GM18870 (cell line): ENCODE measurements around the gene APBA1.
"Not testable (repeated sequence)": the region's sequence is repeated elsewhere in the genome, so short reads cannot be mapped to it uniquely, and the experiment has no call there.

Experiments used
- ATAC-seq: cut with Tn5 transposase; IDR thresholded peaks from one replicate; pipeline ENCODE4 v1.9.1; 2021; ENCODE audit warnings: moderate library complexity; ENCODE audit not compliant: unreplicated experiment

The APBA1 gene

DNA sequence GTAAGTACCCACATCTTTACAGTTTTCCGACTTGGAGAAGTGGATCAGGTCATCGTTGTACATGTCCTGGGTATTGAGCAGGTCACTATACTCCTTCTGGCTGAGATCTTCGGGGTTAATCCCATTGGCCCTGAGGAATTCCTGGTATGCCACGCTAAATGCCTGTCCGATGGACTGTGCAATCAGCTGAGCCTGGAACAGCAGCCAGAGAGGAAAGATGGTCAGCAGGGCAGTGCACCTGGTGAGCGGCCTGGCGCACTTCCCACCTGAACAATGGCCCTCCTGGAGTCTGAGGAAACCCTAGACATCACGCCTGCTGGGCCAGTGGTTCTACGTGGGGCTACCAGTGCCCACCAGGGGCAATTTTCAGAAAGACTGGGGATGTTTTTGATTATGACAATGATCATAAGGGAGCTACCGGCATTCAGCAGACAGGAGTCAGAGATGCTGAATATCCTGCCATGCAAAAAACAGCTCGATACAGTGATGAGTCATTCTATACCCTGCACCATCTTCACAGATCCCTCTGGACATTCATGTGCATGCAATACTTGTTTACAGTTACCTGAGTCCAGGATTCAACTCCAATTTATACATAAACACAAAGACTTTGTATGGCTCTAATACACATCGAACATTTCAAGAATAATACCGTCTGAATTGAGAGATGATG, 219.9 kb downstream of the APBA1 start:
- ATAC-seq, result no peak

DNA sequence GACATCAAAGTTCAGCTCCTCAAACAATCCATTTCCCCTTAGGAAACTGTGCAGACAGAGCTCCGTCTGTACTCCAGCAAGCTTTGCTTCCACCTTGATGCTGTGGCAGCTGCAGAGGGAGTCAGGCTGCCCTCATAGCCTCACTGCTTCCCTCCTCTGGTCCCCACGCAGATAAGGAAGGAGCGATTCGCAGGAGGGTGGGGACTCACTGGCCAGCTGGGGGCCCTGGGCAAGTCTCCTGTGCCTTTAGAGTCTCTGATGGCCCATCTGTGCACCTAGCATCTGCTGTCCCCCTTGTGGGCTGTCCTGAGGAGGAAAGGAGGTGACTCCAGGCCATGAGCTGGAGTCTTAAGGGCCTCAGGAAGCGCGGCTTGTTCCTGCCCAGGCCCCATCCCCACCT, 225.7 kb downstream of the APBA1 start:
- no peak for ATAC-seq

DNA sequence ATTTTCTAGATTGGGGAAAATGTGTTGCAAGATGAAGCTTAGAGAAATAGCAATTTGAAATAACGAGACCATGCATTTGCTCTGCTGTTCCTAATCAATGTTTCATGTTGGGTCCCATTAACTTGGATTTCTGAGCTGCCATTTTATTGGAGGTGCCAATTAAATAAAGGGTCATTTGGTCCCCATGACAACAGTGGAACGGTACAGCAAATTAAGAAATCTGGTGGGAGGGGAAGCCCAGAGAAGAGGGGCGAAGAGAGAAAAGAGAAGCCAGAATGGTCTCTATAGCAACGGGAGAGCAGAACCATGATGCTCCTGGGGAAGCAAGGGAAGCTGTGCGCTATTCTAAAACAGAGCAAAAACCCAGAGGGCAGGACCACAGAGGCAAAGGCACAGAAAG, 226.9 kb downstream of the APBA1 start:
- no peak for ATAC-seq

- ATAC-seq, result no peak
Measured at GRCh38 chr9:69444791-69445190, 227.4 kb downstream of the APBA1 start.

DNA sequence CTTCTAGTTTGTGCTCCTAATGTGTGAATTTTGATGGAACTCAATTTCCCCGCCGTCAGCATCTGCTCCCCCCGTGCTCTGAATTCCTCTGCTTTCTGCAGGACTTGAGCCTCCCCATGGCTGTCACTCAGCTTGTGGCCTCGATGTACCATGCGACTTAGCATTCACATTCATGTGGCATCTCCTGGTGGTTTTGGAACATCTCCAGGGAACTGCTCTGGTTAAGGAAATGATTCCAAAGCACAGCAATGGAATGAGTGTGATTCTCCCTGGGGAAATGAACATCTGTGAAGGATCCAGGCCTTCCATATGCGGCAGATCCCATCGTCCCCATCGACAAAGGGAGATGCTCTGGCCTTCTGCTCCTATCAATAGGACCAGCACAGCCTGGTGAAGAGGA, 228.2 kb downstream of the APBA1 start:
- ATAC-seq, result no peak

DNA sequence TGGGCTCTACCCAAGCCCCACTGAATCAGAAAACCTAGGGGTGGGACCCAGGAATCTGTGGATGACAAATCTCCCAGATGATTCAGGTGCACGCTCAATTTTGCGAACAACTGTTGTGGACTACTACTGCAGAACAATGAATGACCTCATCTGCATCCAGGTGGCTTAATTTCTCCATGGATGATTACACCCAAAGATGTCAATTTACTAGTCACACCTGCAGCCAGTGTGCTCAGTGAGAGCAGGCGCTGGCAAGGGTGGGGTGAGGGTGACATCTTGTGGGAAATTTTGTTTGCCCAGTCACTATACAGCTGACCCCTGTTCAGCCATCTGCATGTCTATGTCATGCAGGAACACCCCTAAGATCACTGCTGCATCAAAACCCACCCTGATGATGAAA, 229.0 kb downstream of the APBA1 start:
- no peak for ATAC-seq

DNA sequence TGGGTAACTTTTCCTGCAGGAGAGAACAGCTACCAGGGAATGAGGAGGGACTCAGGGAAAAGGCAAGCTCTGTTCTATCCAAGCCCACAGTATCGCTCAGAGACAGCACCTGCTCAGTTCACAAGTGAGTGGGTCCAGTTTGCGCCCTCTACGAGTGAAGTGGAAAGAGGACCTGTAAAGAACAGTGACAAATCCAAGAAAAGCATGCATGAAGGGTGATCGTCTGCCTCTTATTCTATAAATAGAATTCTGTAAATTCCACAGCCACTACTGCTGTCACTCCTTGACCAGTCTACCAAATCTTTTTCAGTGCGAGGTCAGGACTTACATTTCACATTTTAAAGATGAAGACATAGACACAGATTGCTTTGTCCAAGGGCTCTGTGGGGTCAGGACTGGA, 229.7 kb downstream of the APBA1 start:
- no peak for ATAC-seq

DNA sequence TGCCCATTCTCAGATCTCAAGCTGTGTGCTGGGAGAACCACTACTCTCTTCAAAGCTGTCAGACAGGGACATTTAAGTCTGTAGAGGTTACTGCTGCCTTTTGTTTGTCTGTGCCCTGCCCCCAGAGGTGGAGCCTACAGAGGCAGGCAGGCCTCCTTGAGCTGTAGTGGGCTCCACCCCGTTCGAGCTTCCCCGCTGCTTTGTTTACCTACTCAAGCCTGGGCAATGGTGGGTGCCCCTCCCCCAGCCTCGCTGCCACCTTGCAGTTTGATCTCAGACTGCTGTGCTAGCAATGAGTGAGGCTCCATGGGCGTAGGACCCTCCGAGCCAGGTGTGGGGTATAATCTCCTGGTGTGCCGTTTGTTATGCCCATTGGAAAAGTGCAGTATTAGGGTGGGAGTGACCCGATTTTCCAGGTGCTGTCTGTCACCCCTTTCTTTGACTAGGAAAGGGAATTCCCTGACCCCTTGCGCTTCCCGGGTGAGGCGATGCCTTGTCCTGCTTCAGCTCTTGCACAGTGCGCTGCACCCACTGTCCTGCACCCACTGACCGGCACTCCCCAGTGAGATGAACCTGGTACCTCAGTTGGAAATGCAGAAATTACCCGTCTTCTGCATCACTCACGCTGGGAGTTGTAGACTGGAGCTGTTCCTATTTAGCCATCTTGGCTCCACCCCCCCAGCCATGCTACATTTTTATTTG, 231.8 kb downstream of the APBA1 start:
- ATAC-seq, result not testable (repeated sequence)

- ATAC-seq, result not testable (repeated sequence)
Measured at GRCh38 chr9:69439654-69440053, 232.5 kb downstream of the APBA1 start.

DNA sequence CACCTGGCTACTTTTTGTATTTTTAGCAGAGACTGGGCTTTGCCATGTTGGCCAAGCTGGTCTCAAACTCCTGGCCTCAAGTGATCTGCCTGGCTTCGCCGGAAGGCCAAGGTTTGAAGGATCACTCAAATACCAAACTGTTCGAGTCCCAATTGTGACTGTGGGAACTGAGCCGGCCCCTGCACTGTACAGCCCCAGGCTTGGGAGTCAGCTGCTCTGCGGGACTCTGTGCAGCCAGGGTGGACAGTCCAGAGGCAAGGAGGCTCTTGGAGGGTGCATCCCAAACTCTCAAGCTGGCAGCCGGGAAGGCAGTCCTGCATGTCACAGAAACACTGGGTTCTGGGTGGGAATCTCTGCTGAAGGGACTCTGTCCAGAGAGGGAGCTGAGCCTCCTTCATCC, 238.2 kb downstream of the APBA1 start:
- ATAC-seq, result no peak

DNA sequence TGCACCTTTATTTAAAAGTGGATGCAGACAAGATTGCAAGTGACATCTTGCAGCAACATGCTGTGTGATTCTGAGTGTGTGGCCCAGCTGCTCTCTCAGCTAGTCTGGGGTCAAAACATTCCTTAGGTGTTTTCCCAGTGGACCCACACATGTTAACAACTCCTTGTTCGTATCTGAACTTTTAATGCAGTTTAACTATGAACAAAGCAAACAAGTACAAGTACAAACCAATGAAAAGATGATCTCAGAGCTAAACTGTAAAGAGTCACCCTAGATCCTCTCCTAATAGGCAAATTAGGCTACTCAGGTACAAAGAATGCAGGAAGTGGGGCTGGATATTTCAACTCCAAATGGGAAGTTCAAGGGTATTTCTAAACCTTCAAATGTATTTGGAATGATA, 238.8 kb downstream of the APBA1 start:
- no peak for ATAC-seq

DNA sequence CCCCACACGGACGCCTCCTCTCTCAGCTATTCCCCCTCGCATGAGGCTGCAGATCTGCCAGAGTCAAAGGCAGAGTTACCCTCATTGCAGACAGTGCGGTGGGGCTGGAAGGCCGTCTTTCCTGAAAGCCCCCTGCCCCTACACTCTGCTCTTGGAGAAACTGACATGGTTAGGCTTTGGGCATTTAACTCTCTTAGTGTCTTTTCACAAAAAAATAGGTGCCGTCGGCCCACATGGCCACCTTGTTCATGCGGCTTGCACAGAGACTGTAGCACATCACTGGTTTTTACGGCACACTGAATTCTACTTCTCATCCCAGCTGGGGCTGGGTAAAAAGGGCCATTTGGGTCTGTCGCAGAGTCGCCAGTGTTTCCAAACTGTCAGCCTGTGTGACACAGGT, 239.5 kb downstream of the APBA1 start:
- ATAC-seq, result no peak

- ATAC-seq, result no peak
Measured at GRCh38 chr9:69431777-69432176, 240.4 kb downstream of the APBA1 start.

DNA sequence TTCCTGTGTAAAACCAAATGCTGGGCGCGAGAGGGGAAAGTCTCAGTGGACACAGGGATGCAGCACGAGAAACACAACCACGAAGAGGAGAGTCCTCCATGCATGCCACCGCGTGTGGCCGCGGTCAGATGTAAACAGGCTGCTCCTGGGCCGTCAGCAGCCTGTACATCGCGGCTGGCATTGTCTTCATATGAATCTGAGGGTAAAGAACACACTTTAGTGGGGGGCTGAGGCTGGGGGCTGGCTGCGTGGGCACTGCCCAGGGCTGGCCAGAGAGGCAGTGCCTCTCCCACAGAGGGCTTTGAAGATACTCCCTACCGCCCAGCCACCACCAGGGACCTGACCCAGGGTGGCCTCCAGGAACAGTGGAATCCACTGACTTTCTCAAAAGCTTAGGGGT, 241.0 kb downstream of the APBA1 start:
- no peak for ATAC-seq

DNA sequence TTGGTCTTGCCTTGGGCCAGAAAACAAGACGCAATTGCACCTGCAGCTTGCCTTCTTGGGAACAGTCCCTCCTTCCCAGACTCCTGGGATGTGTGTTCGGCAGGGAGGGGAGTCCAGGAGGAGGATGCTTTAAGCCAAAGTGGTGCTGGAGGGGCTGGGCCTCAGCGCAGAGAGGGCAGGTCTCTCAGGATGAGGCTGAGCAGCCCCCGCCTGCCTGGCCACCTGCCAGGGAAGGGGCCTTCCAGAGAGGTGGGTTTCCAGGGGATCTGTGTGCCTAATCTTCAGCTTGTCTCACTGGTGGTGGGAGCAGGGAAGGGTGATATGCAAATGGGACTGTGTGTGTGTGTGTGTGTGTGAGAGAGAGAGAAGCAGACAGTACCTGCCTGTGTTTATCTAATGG, 242.0 kb downstream of the APBA1 start:
- no peak for ATAC-seq

DNA sequence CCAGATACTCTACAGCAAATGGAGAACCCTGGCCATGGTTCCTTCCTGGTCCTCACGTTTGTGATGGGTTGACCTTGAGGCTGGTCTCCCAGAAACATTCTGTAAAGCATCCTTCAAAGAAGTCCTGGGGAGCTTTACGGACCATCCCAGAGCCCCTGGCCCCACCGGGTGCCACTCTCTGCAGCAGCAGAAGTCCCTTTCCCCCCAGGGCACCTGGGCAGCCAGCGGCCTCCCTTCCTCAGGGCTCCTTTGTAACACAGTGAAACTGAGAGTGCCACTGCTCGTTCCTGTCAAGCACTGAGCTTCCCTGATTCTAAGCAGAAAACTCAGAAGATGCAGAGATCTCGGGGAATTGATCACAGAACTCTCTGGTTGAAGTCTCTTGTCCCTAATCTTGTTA, 242.9 kb downstream of the APBA1 start:
- no peak for ATAC-seq

GRCh38 chr9:69428017-69428785, 244.0 kb downstream of the APBA1 start:
- no peak for ATAC-seq

- ATAC-seq, result no peak
Measured at GRCh38 chr9:69427286-69427685, 244.9 kb downstream of the APBA1 start.

DNA sequence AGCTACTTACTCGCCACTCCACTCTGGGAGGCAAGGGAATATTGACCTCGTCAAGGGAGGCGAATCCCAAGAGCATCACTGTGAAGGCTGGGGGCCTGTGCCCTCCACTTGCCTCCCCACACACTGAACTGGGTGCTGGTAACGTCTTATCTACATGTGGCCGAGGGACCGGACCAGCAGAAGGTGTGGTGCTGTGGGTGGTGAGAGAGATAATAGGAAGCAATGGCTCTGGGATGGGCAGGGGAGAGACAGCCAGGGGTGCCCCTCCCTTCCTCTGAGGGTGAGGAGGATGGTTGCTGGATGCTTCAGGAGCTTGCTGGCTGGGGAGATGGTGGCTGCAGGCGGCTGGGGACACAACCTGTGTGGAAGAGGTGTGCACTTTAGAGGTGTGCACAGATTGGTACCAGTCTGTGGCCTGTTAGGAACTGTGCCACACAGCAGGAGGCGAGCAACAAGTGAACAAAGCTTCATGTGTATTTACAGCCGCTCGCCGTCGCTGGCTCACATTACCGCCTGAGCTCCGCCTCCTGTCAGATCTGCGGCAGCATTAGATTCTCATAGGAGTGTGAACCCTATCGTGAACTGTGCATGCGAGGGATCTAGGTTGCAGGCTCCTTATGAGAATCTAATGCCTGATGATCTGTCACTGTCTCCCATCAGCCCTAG, 246.9 kb downstream of the APBA1 start:
- ATAC-seq, result no peak

DNA sequence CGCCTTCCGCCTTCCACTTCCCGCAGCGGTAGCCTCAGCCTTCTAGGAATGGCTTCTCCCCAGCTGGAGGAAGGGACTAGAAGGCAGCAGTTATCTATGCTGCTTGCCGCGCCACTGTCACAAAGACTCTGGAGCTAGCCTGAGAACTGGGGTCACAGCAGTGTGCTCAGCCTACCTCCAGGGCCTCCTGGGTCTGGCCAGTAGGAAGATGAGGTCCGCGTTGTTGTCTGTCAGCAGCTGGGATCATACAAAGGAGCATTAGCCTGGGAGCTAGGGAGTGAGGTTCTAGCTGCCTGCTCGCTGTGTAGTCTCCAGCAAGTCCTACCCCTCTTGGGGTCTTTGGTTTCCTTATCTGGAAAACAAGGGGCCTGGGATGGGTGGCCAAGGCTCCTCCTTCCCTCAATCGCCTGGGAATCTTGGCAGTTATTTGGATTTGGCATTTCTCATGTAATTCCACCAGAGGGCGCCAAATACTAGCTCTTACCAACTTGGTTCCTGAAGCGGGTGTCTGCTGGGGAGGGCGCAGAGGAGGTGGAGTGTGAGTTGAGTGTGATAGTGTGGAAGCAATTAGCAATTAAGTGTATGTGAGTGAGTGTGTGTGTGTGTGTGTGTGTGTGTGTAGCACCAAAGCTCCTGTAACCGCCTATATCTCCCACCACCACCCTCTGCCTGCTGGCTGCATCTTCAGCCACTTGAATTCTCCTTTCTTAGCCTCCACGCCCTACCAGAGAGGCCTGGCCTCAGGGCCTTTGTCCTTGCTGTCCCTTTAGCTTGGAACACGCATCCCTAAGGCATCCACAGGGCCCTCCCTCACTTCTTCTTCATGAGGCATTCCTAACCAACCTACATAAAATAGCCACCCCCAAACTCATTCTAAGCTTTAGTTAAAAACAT, 250.0 kb downstream of the APBA1 start:
- ATAC-seq, result no peak
